A549 (cell line): ENCODE data around the gene ARID1B. TPM values are rescaled to one million over a fixed set of nuclear protein-coding genes. Genes with fewer than 3 reads are reported as not detected.
A peak's percentile ranks its signal among the peaks of the same experiment; 100 is the strongest.
"Not testable (repeated sequence)": the region's sequence is repeated elsewhere in the genome, so short reads cannot be mapped to it uniquely, and the experiment has no call there.

Experiments
- ATAC-seq, 2 experiments: fragments of 200-7000 bp in 1 of 2; fragments of >200 bp in 1 of 2; cut with Nextera tagmentation in 1 of 2; cut with Tn5 transposase in 1 of 2; 3 replicates each; pipeline versions ENCODE4 v1.8.0 to v1.9.1; 2018 to 2020; ENCODE audit warnings: mild to moderate bottlenecking in 1 of 2, moderate library complexity in 1 of 2
- CTCF ChIA-PET: fragments of 300-600 bp; sonication (Branson Sonifier 250); formaldehyde crosslinking; extraction: SDS; loops from one replicate; lab custom pipeline; 2021; ENCODE audit warnings: antibody characterized with exemption, inconsistent platforms; lab: Yijun Ruan, JAX
- POLR2A ChIA-PET: fragments of 350-600 bp; formaldehyde crosslinking; extraction: SDS; loops from one replicate; lab custom pipeline; 2021; ENCODE audit warnings: antibody characterized with exemption, inconsistent platforms; lab: Yijun Ruan, JAX
- DNase-seq, 2 experiments: peaks; one replicate each; pipeline versions ENCODE4 v3.0.0 to v3.0.0-alpha.2; 2011 to 2016; ENCODE audit warnings: low read depth in 1 of 2, low spot score in 1 of 2
- FAIRE-seq: peaks from 2 replicates; lab custom pipeline; 2011; peaks lifted over from hg19 to GRCh38; lab: Jason Lieb, UNC
- H3K27ac ChIP-seq, 2 experiments: fragments of >200 bp; sonication (Bioruptor Twin); formaldehyde crosslinking; 3 replicates each; pipeline ENCODE4 v1.5.1; 2016 to 2017
- H3K4me1 ChIP-seq: fragments of >200 bp; sonication (Bioruptor Twin); formaldehyde crosslinking; 3 replicates; pipeline ENCODE4 v1.6.1; 2016
- H3K4me2 ChIP-seq: fragments of >200 bp; sonication (Bioruptor Twin); formaldehyde crosslinking; 3 replicates; pipeline ENCODE4 v1.6.1; 2016
- H3K4me3 ChIP-seq: fragments of >200 bp; sonication (Bioruptor Twin); formaldehyde crosslinking; 3 replicates; pipeline ENCODE4 v1.5.1; 2016
- H3K9me3 ChIP-seq: fragments of >200 bp; sonication (Bioruptor Twin); formaldehyde crosslinking; 3 replicates; pipeline ENCODE4 v1.6.1; 2016
- CBX8 ChIP-seq: fragments of 200-600 bp; sonication (generic); IDR thresholded peaks from 2 replicates; pipeline ENCODE4 v1.6.1; 2016
- CHD2 ChIP-seq: fragments of 150-350 bp; IDR thresholded peaks from 2 replicates; pipeline ENCODE4 v1.6.1; 2014; ENCODE audit warnings: low read length; ENCODE audit not compliant: partially characterized antibody
- E2F6 ChIP-seq: IDR thresholded peaks from 2 replicates; pipeline ENCODE4 v1.6.1; 2012; ENCODE audit warnings: low read depth, borderline replicate concordance
- EHMT2 ChIP-seq: fragments of 200-600 bp; sonication (generic); IDR thresholded peaks from 2 replicates; pipeline ENCODE4 v1.6.1; 2016; ENCODE audit warnings: antibody characterized with exemption, low read depth, mild to moderate bottlenecking, moderate library complexity
- FOSB ChIP-seq: fragments of 250-450 bp; sonication (Bioruptor Pico); IDR thresholded peaks from 2 replicates; pipeline ENCODE4 v1.5.0; 2020; ENCODE audit warnings: mild to moderate bottlenecking, moderate library complexity
- GATA3 ChIP-seq: IDR thresholded peaks from 2 replicates; pipeline ENCODE4 v1.6.1; 2012; ENCODE audit warnings: borderline replicate concordance
- HDAC2 ChIP-seq: fragments of 200-600 bp; sonication (generic); IDR thresholded peaks from 2 replicates; pipeline ENCODE4 v1.6.1; 2016
- HOXA7 ChIP-seq: fragments of 250-450 bp; sonication (Bioruptor Pico); IDR thresholded peaks from 2 replicates; pipeline ENCODE4 v1.5.0; 2020; ENCODE audit warnings: mild to moderate bottlenecking, moderate library complexity
- JUNB ChIP-seq: fragments of >200 bp; sonication (Bioruptor Twin); formaldehyde crosslinking; IDR thresholded peaks from 2 replicates; pipeline ENCODE4 v1.6.1; 2016
- KDM1A ChIP-seq: fragments of 200-600 bp; sonication (generic); IDR thresholded peaks from 2 replicates; pipeline ENCODE4 v1.6.1; 2016; ENCODE audit warnings: low read depth, mild to moderate bottlenecking
- KDM5A ChIP-seq: fragments of 200-600 bp; sonication (generic); IDR thresholded peaks from 2 replicates; pipeline ENCODE4 v1.6.1; 2016; ENCODE audit warnings: antibody characterized with exemption, mild to moderate bottlenecking
- MYC ChIP-seq: IDR thresholded peaks from 2 replicates; pipeline ENCODE4 v1.6.1; 2012; ENCODE audit warnings: mild to moderate bottlenecking, inconsistent platforms, low read length, improper control_type of control experiment, borderline replicate concordance
- NFE2L2 ChIP-seq: fragments of 150-350 bp; conservative IDR thresholded peaks from 2 replicates; pipeline ENCODE4 v1.6.1; 2014; ENCODE audit warnings: low read length
- NPAS2 ChIP-seq: fragments of 250-450 bp; sonication (Bioruptor Pico); IDR thresholded peaks from 2 replicates; pipeline ENCODE4 v1.8.0; 2022; ENCODE audit warnings: mild to moderate bottlenecking, moderate library complexity, borderline replicate concordance
- NR3C1 ChIP-seq: fragments of >200 bp; sonication (Bioruptor Twin); formaldehyde crosslinking; IDR thresholded peaks from 3 replicates; pipeline ENCODE4 v1.6.1; 2017
- RARB ChIP-seq: fragments of 250-450 bp; sonication (Bioruptor Pico); IDR thresholded peaks from 2 replicates; pipeline ENCODE4 v1.8.0; 2021; ENCODE audit warnings: mild to moderate bottlenecking, moderate library complexity
- REST ChIP-seq: fragments of 200-600 bp; sonication (generic); IDR thresholded peaks from 2 replicates; pipeline ENCODE4 v1.6.1; 2016; ENCODE audit warnings: antibody characterized with exemption, mild to moderate bottlenecking, moderate library complexity
- RFX5 ChIP-seq: fragments of 450-650 bp; IDR thresholded peaks from 2 replicates; pipeline ENCODE4 v1.7.1; 2014; ENCODE audit warnings: antibody characterized with exemption, mild to moderate bottlenecking, moderate library complexity
- USF2 ChIP-seq: fragments of 450-650 bp; IDR thresholded peaks from 2 replicates; pipeline ENCODE4 v1.6.1; 2014; ENCODE audit warnings: antibody characterized with exemption
- ZC3H11A ChIP-seq: fragments of 450-650 bp; IDR thresholded peaks from 2 replicates; pipeline ENCODE4 v1.6.1; 2014; ENCODE audit warnings: antibody characterized with exemption, mild to moderate bottlenecking
- ZNF302 ChIP-seq: fragments of 250-450 bp; sonication (Bioruptor Pico); IDR thresholded peaks from 2 replicates; pipeline ENCODE4 v1.9.0; 2021; ENCODE audit warnings: inconsistent platforms, mild to moderate bottlenecking, moderate library complexity
- WGBS: methylation state at CpG from one replicate; pipeline ENCODE4 v1.1.6; 2017; ENCODE audit errors: missing lambda C conversion rate; 5-methylcytosine and 5-hydroxymethylcytosine counted together
- polyA plus RNA-seq, 4 experiments: library from polyadenylated mRNA; depleted of rRNA in 3 of 4; stranded (reverse); fragments of >200 nt; fragmentation: RNase III in 1 of 4; extraction: RNeasy Plus Mini Kit Qiagen cat#74134 plus additional on column Dnase treatment in 1 of 4; gene quantifications; 2 replicates in 3 of 4; 3 replicates in 1 of 4; pipeline ENCODE4 v1.2.3, GENCODE V29; 2011 to 2017

The ARID1B gene
- polyA plus RNA-seq, 2 of the 4 experiments (the other 2 are of a cell fraction): 13.5 to 16.3 TPM

GRCh38 chr6:156982168-156982567 lies 205.0 kb downstream of the ARID1B start:
- POLR2A ChIA-PET: no interaction called here
- no peak overlapping the region for H3K4me3 ChIP-seq
- no peak overlapping the region for H3K27ac ChIP-seq
- DNase-seq (no peak), ATAC-seq (no peak), FAIRE-seq (no peak)
- H3K9me3 ChIP-seq: no peaks in the 10 kb centered on the region
- TF ChIP-seq ZC3H11A (no peak), NFE2L2 (no peak), KDM1A (no peak), MYC (no peak), USF2 (no peak), EHMT2 (no peak), NR3C1 (no peak), KDM5A (no peak)
- H3K4me1 ChIP-seq: peaks cover 28% of the 10 kb centered on the region
- CTCF ChIA-PET: no interaction called here
- no peak overlapping the region for H3K4me2 ChIP-seq
- 98% methylated on average over 3 of the region's 3 CpGs for WGBS

- H3K4me2 ChIP-seq, H3K4me3 ChIP-seq, CTCF ChIA-PET, H3K9me3 ChIP-seq, ATAC-seq, DNase-seq, H3K27ac ChIP-seq, FAIRE-seq, POLR2A ChIA-PET: not testable (repeated sequence)
- peaks cover 28% of the 10 kb centered on the region for H3K4me1 ChIP-seq
- 95% methylated on average over 4 of the region's 4 CpGs for WGBS
Measured at GRCh38 chr6:156982864-156983263, 205.7 kb downstream of the ARID1B start.

- Histone ChIP-seq H3K27ac (no peak overlapping the region), H3K9me3 (no peaks in the 10 kb centered on the region), H3K4me1 (peaks cover 32% of the 10 kb centered on the region), H3K4me3 (no peak overlapping the region), H3K4me2 (0 out of 3 replicates have a peak overlapping the region, but pooled peaks have one; percentile 24)
- no peak for DNase-seq
- FAIRE-seq: no peak
- TF ChIP-seq GATA3 (no peak), HDAC2 (no peak), RFX5 (no peak)
- TF ChIP-seq, all 56 proteins: peak for 0
- ChIA-PET CTCF (no interaction called here), POLR2A (no interaction called here)
- no peak for ATAC-seq
- WGBS: 88% methylated on average over 3 of the region's 3 CpGs
Measured at GRCh38 chr6:156984178-156984738, 207.1 kb downstream of the ARID1B start.

- no peak overlapping the region for H3K27ac ChIP-seq
- ATAC-seq (no peak), FAIRE-seq (no peak), DNase-seq (no peak)
- 75% methylated on average over 3 of the region's 3 CpGs for WGBS
- no peak for TF ChIP-seq NPAS2 (CRISPR knock-in tag)
- peaks cover 30% of the 10 kb centered on the region for H3K4me1 ChIP-seq
- H3K4me2 ChIP-seq: no peak overlapping the region
- ChIA-PET POLR2A (no interaction called here), CTCF (interaction anchor here (0.7 to 1.2 kb wide), 2 partner anchors 30 to 49 kb away, joined by 3 read pairs; no protein-coding TSS in a partner anchor)
- no peak overlapping the region for H3K4me3 ChIP-seq
- H3K9me3 ChIP-seq: no peaks in the 10 kb centered on the region
Measured at GRCh38 chr6:156985309-156985708, 208.1 kb downstream of the ARID1B start.

GRCh38 chr6:156988276-156989158 lies 211.3 kb downstream of the ARID1B start:
- no peak overlapping the region for H3K4me2 ChIP-seq
- CTCF ChIA-PET: no interaction called here
- no peak for DNase-seq
- no peak for TF ChIP-seq HOXA7 (CRISPR knock-in tag)
- no peak for TF ChIP-seq ZNF302 (CRISPR knock-in tag)
- TF ChIP-seq HDAC2: no peak
- TF ChIP-seq CBX8: no peak
- TF ChIP-seq CHD2: no peak
- no peak for TF ChIP-seq REST
- no peak for TF ChIP-seq FOSB
- no peak for TF ChIP-seq E2F6
- no peak for TF ChIP-seq JUNB
- TF ChIP-seq RARB (CRISPR knock-in tag): no peak
- TF ChIP-seq, all 56 proteins: peak for 0
- POLR2A ChIA-PET: no interaction called here
- Histone ChIP-seq H3K9me3 (no peaks in the 10 kb centered on the region), H3K27ac (no peak overlapping the region), H3K4me1 (peaks cover 27% of the 10 kb centered on the region), H3K4me3 (no peak overlapping the region)
- FAIRE-seq (no peak), ATAC-seq (no peak)
- WGBS: 88% methylated on average over 6 of the region's 6 CpGs
